GM21447 (cell line): ENCODE data around the gene UXT.
A peak's percentile ranks its signal among the peaks of the same experiment; 100 is the strongest.
"Not testable (repeated sequence)": the region's sequence is repeated elsewhere in the genome, so short reads cannot be mapped to it uniquely, and the experiment has no call there.

Experiments used
- ATAC-seq: cut with Tn5 transposase; IDR thresholded peaks from one replicate; pipeline ENCODE4 v1.9.1; 2021; ENCODE audit not compliant: unreplicated experiment

UXT gene, protein sequence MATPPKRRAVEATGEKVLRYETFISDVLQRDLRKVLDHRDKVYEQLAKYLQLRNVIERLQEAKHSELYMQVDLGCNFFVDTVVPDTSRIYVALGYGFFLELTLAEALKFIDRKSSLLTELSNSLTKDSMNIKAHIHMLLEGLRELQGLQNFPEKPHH

DNA sequence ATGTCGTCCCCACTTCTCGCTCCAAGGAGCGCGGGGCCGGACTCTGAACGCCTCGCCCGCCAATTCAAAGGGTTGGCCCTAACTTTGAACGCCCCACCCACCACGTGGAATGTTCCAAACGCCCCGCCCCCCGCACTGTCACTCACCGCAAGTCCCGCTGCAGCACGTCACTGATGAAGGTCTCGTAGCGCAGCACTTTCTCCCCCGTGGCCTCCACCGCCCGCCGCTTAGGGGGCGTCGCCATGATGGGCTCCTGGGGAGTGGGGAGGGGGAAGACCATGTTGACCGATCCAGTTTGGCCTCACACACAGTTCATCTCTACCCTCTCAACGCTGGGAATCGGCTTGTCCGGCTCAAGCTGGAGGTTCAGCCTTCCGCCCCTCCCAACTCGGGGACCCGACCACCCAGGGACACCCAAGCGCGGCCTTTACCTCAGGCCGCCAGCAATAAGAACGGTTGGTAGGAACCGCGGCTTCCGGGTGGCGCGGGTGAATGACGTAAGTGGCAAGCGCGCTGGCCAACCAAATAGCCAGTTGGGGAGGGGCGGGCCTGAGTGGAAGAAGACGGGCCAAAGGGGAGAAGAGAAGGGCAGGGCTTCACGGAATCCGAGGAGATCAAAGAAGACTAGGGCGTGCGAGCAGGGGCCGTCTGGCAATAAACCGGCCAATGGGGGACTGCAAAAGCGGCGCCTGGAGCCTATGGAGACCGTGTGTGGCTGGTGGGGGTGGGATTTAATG lies at the start of gene UXT:
Gene UXT, minus strand, starts transcription at position 497 of the 737 bp plus-strand sequence. Its CDS starts 253 bp downstream, at position 244.
- ATAC-seq, result peak; percentile 85

DNA sequence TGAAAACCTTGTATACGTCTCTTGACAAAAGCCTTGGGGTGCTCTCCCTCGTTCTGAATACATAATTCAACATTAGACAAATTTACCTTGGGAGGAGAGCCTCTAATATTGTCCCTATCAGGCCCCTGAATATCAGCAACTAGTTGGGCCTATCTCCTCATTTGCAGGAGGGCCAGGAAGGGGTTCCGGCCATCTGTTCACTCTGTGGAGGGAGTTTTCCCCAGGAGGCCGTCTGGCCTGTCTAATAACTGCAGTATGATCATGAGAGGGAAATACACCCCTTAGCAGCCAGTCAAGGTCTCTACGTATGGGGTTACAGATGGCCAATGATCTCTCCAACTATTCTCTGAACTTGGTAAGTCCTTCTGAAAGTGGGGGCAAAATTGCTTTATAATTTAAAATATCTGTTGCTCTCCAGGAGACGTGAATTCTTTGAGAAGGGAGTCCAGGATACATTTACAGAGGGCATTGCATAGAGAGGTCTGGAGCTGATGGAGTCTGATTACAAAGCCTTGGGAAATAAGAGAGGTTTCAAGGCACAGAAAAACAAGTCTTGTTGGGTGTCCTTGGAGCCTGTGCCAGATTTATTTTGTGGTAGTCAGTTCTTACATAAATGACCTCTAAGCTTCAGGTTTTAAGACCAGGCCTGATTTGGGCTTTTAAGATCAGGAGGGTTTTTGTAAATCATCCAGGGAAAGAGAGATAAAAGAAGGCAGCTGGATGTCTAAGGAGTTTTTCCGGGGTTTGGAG lies 48.2 kb upstream of the UXT start:
- no peak for ATAC-seq

DNA sequence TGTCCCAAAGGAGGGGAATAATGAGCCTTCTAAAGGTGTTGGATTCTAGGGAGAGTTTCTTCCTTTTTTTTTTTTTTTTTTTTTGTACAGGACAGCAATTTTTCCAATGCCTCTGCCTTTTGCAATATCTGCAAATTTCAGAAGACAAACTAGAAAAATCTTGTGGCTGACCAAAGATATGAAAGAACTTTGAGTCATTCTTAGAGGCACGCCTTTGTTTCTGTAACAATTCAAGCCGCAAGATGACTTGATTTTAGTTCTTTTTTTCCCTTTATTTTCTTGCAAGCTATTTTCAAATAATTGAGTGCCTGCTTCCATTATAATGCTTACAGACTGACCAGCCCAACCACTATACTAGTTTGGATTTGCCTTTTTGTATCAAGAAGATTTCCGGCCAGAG lies 47.6 kb upstream of the UXT start:
- ATAC-seq, result no peak

DNA sequence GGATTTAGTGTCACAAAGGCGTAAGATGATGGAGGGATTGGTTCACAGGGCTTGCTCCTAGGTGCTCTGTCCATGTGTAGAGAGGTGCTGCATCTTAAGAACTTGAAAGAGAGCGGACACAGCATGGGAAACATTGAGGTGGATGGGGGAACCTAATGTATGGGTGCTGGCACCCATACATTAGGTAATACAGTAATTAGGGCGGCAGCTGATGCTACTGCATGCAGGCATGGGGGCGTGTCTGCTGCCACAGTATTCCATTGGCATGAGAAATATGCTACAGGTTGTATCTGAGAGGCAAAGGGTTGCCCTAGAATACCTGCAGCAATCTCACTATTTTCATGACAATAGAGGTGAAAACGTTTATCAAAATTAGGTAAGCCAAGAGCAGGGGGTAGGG lies 45.8 kb upstream of the UXT start:
- no peak for ATAC-seq

DNA sequence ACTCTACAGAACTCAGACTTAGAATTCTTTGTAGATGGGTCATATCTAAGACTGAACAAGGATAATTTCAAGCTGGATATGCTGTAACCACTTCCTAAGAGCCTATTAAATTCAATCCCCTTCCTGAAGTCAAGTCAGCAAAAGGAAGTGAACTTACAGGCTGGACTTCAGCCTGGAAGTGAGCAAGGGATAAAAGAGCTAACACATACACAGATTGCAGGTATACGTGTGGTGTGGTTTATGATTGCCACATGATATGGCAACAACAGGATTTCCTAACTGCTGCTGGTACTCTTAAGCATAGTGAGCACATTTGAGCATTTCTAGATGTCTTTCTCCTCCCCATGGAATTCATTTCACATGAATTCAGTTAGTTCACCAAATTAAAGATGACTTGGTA lies 38.2 kb upstream of the UXT start:
- ATAC-seq, result no peak

DNA sequence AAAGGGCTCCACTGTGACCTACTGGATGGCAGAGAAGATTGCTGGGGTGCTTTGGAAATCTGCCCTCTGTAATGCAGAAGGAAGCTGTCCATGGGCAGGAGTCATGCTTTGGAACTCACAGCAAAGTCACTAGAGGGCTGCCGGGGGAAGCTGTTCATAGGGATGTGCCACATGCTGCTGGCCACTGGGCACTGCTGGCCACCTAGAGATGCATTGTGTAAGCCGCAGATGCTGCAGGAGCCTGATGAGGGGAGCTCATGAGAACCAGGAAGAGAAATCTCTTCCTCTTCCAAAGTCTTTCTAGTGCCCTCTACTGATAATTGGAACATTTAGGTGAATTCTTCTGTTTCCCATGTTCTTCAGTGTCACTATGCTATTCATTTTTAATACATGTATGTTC lies 31.2 kb upstream of the UXT start:
- no peak for ATAC-seq

DNA sequence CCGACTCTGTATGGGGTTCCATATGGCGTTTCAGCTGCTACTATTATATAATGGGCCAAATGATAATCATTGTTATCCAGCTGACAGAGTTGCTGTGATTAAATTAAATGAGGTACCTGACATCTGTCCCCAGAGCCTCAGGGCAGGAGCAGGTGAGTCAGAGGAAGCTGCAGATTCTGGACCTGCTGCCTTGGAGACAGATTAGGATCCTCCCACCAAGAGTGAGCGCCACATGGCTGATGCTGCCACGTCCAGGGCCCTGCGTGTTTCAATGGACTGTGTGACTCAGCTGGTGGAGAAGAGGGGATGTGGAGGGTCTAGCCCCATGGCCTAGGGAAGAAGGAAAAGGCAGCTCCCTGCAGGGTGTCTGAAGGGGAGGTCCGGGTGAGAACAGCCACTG lies 28.3 kb upstream of the UXT start:
- no peak for ATAC-seq

DNA sequence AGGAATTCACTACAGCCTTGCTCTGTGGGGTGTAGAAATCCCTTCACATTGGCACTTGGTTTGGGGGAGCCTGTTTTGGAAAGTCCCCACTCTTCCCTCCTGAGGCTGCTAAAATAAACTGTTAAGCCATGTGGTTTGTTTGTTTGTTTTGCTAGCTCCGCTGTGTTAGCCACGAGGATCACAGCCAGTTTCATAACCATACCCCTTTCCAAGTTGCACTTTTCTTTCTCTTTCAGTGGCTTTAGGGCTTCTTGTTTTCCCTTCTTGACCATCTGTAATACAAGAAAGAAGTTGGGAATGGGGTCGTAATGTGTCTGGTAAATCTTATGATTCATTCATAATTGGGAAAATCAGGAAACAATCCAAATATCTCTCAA lies 24.8 kb upstream of the UXT start:
- ATAC-seq, result no peak

DNA sequence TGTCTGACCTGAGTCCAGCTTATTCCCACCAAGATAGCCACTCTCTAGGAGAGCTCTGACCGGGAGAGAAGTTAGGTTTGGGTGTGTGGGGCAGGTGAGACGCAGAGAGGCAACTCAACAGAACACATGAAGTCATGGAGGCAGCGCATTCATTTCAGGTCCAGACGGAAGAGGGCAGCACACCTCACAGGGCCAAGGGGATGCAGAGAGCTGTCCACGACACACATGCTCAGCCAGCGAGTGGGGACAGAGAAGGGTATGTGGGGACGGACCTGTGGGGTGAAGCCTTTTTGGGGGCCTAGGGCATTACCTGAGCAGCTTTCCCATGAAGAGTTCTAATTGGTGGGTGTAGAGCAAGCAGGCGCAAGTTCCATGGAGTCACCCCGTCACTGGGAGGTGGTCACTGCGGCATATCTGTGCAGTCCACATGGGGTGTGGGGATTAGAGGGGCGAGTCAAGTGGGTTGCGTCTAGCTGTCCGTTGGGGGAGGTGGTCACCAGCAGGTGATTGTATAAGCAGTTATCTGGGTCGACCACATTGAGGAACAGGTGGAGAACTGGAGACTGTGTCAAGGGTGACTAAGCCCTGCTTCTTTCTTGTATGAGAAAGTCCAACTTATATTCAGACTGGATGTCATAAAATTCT lies 24.3 kb upstream of the UXT start:
- no peak for ATAC-seq

DNA sequence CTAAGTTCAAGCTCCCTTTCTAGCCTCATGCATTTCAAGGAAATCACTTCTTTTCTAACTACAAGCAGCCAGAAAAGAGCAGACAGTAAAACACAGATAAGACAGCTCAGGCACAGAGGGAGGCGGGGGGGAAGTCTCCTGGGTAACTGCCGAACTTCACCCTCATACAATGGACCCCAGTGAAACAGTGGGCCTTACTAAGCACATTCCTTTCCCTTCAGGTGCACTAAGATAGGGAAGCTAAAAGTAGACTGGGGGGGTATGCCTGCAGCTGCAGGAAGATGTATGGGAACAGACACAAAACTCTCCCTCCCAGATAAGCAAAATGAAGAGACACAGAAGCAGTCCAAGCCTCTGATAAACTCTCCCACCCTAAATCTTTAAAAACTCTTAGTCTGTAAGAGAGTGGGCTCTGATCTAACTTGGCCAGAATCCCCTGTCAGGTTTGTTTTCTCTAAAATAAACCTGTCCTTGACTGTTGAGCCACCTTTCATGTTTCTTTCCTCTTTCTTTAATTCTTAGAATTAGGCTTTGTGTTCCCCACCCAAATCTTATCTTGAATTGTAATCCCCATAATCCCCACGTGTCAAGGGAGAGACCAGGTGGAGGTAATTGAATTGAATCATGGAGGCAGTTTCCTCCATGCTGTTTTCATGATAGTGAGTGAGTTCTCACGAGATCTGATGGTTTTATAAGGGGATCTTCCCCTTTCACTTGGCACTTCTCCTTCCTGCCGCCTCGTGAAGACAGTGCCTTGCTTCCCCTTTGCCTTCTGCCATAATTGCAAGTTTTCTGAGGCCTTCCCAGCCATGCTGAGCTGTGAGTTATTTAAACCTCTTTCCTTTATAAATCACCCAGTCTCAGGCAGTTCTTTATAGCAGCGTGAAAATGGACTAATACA lies 17.2 kb upstream of the UXT start:
- ATAC-seq, result not testable (repeated sequence)

DNA sequence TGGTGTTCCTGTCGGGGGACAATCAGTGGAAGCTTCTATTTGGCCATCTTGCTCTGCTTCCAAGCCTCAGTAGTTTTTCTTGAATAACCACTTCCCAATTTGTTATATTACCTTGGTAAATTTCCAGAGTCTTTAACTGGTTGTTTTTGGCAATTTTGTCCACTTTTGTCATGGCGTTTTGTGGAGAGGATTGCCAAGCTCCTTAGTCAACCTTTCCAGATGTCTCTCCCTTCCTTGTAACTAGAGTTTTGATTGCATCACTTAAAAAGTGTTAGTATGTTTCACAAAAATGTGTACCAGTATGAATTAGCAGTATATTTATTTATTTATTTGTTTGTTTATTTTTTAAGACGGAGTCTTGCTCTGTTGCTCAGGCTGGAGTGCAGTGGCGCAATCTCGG lies 15.8 kb upstream of the UXT start:
- no peak for ATAC-seq

DNA sequence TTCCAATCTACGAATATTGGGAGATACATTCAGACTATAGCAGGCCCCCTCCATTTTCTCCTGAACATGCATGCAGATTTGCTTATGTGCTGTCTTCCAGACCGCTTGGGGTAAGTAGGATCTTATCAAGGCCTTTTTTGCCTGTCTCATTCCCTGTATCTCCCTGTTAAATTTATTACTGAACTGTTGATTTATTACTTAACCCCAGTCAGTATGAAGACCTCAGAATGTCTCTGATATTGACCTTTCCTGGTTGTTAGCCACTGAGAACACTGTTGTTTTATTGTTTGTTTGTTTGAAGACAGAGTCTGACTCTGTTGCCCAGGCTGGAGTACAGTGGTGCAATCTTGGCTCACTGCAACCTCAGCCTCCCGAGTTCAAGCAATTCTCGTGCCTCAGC lies 6.8 kb upstream of the UXT start:
- ATAC-seq, result not testable (repeated sequence)

DNA sequence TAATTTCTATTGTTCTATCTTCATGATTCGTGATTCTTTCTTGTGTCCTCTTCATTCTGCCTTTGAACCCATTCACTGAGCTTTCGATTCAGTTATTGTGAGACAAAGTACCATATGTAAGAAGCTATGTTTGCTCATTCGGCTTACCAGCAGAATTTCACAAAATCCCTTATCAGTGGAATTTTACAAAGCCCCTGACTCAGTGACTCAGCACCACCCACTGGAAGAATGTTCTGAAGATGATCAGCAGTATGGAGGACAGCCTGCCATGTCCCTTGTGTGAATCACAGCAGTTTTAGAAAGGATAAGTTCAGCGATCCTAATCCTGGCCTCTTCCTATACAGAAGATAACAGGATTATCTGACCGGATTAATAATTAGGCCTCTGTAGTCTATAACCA lies 5.8 kb upstream of the UXT start:
- no peak for ATAC-seq

DNA sequence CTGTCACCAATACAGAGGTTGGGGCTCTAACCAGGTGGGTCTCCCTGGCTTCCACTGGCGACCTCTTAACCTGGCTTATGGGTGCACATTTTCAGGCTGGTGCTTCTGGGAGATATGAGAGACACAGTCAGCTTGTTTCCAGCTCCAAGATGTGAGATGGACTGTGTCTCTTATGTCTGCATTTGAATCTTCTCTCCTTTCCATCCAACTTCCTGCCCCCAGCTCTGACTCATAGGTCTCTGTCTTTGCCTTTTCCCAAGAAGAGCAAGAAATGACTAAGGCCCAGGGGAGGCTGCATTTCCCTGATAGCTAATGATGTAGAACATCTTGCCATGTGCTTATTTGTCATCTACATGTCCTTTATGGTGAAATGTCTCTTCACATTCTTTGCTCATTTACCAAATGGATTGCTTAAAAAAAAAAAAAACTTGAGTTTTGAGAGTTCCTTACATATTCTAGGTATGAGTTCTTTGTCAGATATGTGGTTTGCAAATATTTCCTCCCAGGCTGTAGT lies 3.2 kb upstream of the UXT start:
- no peak for ATAC-seq

DNA sequence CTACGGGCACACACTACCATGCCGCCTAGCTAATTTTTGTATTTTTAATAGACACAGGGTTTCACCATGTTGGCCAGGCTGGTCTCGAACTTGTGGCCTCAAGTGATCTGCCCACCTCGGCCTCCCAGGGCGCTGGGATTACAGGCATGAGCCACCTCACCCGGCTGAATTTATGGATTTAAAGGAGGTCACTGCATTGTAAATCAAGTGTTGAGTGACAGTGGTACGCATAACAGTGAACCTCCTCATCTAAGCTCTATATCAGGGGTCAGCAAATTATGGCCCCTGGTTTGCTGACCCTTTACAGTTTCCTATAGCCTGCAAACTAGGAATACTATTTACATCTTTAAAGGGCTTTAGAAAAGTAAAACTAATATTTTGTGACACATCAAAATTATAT lies 2.6 kb upstream of the UXT start:
- ATAC-seq, result no peak

DNA sequence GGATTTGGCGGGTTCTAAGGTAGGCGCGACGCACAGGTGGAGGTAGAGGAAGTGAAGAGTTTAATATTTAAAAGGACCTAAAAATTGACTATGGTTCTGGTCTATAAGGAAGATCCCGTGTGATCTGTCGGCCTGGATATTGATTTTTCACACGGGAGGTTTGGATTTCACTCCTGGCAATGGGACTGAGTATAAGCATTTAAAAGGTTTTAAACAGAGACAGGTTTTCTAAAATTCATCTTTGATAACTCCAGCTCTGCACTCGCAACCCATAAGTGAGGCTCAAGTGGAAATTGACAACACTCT lies 394 bp upstream of the UXT start:
- no peak for ATAC-seq

DNA sequence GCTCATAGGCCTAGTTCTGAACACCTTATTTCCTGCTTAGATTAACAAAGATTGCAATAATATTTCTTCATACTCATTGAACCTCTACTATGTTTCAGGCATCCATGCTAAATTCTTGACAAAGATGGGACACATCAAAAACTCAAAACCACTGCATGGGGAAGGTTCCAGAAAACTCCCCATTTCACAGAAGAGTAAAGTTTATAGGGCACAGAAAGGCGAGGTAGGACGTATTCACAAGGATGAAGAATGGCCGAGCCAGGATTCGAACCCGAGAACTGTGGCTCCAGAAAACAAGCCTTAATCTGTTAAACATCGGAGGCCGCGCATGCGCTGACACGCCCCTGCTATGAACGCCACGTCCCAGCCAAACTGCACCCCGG lies 688 bp downstream of the UXT start:
- ATAC-seq, result no peak

DNA sequence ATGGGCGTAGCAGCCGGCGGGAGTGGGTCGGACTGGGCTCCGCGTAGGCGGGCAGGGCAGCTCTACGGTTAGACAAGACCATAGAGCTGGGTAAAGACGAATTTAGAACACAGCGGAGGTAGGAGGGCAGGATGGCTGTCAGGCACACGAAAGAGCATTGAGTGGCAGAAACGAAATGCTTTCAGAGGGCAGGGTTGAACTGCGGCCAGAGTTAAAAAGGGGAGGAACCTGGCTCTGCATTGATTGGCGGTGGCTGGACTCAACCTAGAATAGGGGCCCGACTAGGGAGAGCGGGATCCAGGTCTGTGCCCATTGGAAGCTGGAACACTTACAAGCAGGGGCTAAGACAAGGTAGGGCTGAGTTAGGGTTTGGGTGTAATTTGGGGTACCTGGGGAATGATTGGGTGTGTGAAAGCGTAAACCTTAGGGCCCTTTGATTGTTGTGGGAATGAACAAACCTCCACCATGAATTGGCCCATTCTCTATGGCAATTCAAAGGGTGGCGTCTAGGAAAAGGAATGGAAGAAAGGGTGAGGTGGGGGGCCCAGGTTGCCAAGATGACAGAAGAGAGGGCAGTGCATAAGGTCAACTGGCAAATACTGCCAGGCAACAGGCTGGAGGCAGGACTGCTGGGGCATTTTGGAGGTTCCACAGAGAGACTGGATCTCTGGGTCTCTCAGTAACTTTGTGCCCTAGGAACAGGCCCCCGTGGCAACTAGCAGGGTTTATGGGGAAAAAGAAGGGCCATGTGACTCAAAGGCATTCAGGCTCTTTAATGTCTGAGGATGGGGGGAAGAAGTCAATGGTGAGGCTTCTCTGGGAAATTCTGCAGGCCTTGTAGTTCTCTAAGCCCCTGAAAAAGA lies 7.7 kb downstream of the UXT start:
- no peak for ATAC-seq

DNA sequence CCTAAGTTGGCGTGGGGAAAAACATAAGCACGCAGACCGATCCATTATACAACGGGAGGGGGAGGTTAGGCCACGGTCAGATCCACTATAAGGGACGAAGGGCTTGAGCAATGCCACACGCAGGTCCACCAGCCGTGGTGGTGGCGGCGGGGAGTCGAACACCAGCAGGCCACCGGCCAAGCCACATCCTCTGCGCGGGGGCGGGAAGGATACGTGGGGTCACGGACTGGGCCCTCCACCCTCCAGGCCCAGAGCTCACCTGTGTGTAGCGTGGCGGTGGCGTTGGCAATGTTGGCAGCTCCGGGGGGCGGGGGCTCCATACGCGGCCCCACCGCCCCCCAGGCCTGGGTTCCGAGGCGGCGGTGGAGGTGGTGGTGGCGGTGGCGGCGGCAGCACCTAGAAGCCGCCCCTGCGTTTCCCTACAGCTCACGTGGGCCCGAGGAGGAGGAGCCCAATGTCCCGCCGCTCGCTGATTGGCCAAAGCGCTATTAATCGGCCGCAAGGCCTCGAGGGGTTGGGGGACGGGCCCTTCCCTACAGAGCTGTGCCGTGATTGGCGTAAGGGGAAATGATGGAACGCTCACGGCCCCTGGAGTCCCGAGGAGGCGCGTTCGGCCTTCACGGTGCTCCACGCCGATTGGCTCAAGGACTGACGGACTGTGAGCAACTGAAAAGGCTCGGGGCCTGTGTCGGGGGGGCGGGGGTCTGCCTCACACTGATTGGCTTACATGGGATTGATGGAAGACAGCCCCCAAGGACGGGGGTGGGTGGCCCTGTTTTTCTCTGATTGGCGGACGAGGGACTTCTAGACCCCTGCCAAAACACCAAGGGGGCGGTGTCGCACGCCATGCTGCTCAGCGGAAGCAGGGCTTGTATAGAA lies 8.6 kb downstream of the UXT start, which contains the start of gene ELK1:
Gene ELK1, minus strand, starts transcription at position 400 of the 879 bp plus-strand sequence. CDS start 9,122 bp downstream, outside the sequence.
- peak; percentile 87 for ATAC-seq
